H1 (cell line): ENCODE measurements around the gene RGS9. TPM values are rescaled to one million over a fixed set of nuclear protein-coding genes. Genes with fewer than 3 reads are reported as not detected.

ENCODE experiments used
- FOSL1 ChIP-seq: IDR thresholded peaks from 2 replicates; pipeline ENCODE4 v1.6.1; 2011; ENCODE audit warnings: mild to moderate bottlenecking, low read depth, low read length, moderate library complexity; ENCODE audit not compliant: insufficient read depth
- SIN3A ChIP-seq, 2 experiments: IDR thresholded peaks in 1 of 2; conservative IDR thresholded peaks in 1 of 2; 2 replicates each; pipeline ENCODE4 v1.6.1; 2011 to 2012; ENCODE audit warnings: low read length in 2 of 2, improper control_type of control experiment in 1 of 2, low read depth in 1 of 2, mild to moderate bottlenecking in 1 of 2
- SP1 ChIP-seq: IDR thresholded peaks from 2 replicates; pipeline ENCODE4 v1.6.1; 2011; ENCODE audit warnings: low read depth, low read length
- polyA plus RNA-seq, 7 experiments: library from polyadenylated mRNA; depleted of rRNA in 3 of 7; stranded (reverse) in 5 of 7; unstranded in 2 of 7; fragments of >200 nt in 5 of 7; fragments of 200-250 nt in 2 of 7; gene quantifications; 1 replicate in 5 of 7; 2 replicates in 1 of 7; 4 replicates in 1 of 7; pipeline versions ENCODE4 v1.2.1 to v1.2.3, GENCODE V29; 2011 to 2013; ENCODE audit warnings: missing spikeins in 2 of 7, mixed read lengths in 2 of 7
- total RNA-seq: library from RNA; stranded (reverse); fragmentation: NEBNext Ultra II Directional; extraction: Animal tissue kit (Norgen Biotek cat#: 25700); gene quantifications from 2 replicates; pipeline ENCODE4 v1.2.1, GENCODE V29; 2021

RGS9 gene
- total and polyA plus RNA-seq, 2 of the 8 experiments (the other 6 are each of a cell fraction or from before 2014, with no cell fraction given) = 8.9 to 20.5 TPM

DNA sequence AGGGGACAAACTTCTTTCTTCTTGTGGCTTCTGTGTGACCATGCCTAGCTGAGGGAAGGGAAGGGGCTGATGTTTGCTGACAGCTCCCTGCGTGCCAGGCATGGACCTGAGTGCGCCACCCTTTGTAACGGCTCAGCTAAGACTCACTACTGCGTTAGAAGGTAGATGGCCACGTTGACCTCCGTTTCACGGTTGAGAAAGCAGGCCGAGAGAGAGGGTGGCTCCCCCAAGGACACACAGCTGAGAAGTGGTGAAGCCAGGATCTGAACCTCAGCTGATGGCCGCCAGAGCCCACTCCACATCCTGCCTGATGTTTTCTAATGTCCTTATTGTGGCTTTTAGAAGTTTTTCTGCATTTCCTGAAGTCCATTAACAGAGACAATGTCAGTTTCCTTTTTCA, 45.1 kb downstream of the RGS9 start (continued):
- TF ChIP-seq SIN3A (conservative IDR thresholded peaks at IDR 0.05 in 1 of 2, IDR thresholded peaks at IDR 0.05 in 1 of 2; ENCODE audit: low read depth in 1 of 2, low read length in 2 of 2) = no peak
- no peak for TF ChIP-seq SP1
- TF ChIP-seq FOSL1 = no peak
